Spleen (tissue), 11 donors: ENCODE data around the gene TUBA8. TPM values are rescaled to one million over a fixed set of nuclear protein-coding genes. Genes with fewer than 3 reads are reported as not detected.
A peak's percentile ranks its signal among the peaks of the same experiment; 100 is the strongest.

Experiments used
- DNase-seq: peaks from one replicate; pipeline ENCODE4 v3.0.0-alpha.2; 2020
- H3K27ac ChIP-seq, 8 donors: fragments of 200-600 bp; sonication (generic) in 7 of 8; 1 replicate in 4 of 8; 2 replicates in 4 of 8; pipeline versions ENCODE4 v1.5.0 to v1.8.0; 2016 to 2021; ENCODE audit warnings: inconsistent platforms in 4 of 8, mild to moderate bottlenecking in 4 of 8, moderate library complexity in 1 of 8
- H3K27me3 ChIP-seq, 7 donors: fragments of 200-600 bp; sonication (generic) in 6 of 7; replicated peaks in 1 of 7; 1 replicate in 4 of 7; 2 replicates in 3 of 7; pipeline versions ENCODE4 v1.5.0 to v1.8.0; 2016 to 2021; ENCODE audit warnings: inconsistent platforms in 3 of 7, mild to moderate bottlenecking in 1 of 7
- H3K36me3 ChIP-seq, 6 donors: fragments of 200-600 bp; sonication (generic) in 5 of 6; 1 replicate in 4 of 6; 2 replicates in 2 of 6; pipeline versions ENCODE4 v1.5.0 to v1.8.0; 2016 to 2021; ENCODE audit warnings: inconsistent platforms in 2 of 6
- H3K4me1 ChIP-seq, 6 donors: fragments of 200-600 bp; sonication (generic) in 5 of 6; 1 replicate in 3 of 6; 2 replicates in 3 of 6; pipeline versions ENCODE4 v1.5.0 to v1.8.0; 2016 to 2021; ENCODE audit warnings: inconsistent platforms in 3 of 6
- H3K4me3 ChIP-seq, 8 donors: fragments of 200-600 bp; sonication (generic) in 7 of 8; 1 replicate in 4 of 8; 2 replicates in 4 of 8; pipeline versions ENCODE4 v1.5.0 to v1.8.0; 2016 to 2021; ENCODE audit warnings: inconsistent platforms in 4 of 8, mild to moderate bottlenecking in 4 of 8, moderate library complexity in 2 of 8
- H3K9me3 ChIP-seq, 8 donors: fragments of 200-600 bp; sonication (generic) in 7 of 8; 1 replicate in 4 of 8; 2 replicates in 4 of 8; pipeline versions ENCODE4 v1.5.0 to v1.8.0; 2016 to 2021; ENCODE audit warnings: inconsistent platforms in 4 of 8
- POLR2A ChIP-seq, 3 donors: fragments of 450-650 bp; IDR thresholded peaks; one replicate each; pipeline ENCODE4 v1.5.1; 2017; ENCODE audit warnings: antibody characterized with exemption in 3 of 3, mild to moderate bottlenecking in 1 of 3
- POLR2AphosphoS5 ChIP-seq, 3 donors: sonication (generic); formaldehyde crosslinking; IDR thresholded peaks; one replicate each; pipeline ENCODE4 v1.5.1; 2017; ENCODE audit warnings: antibody characterized with exemption in 3 of 3
- WGBS, 5 donors: extraction: QIAGEN DNeasy Blood & Tissue Kit in 3 of 5; methylation state at CpG; one replicate each; pipeline versions ENCODE4 v1.1.5 to v1.1.7; 2013 to 2018; 5-methylcytosine and 5-hydroxymethylcytosine counted together
- intact Hi-C: fragments of 100-400 bp; cut with DNase I; formaldehyde crosslinking; loops from one replicate; pipeline ENCODE4 v1.15.0; 2023; ENCODE audit warnings: low total_unique reads
- polyA plus RNA-seq, 3 donors: library from polyadenylated mRNA; stranded (reverse); fragments of 200-250 nt; gene quantifications; one replicate each; pipeline ENCODE4 v1.2.1, GENCODE V29; 2013
- total RNA-seq, 7 donors: library from RNA; depleted of rRNA in 3 of 7; stranded (reverse); fragments of >200 nt in 3 of 7; fragmentation: NEBNext Ultra II Directional in 4 of 7; extraction: Animal tissue kit (Norgen Biotek cat#: 25700) in 4 of 7; gene quantifications; one replicate each; pipeline versions ENCODE4 v1.1.0 to v1.2.1, GENCODE V29; 2016 to 2021
- TF ChIP-seq, protein P1 (sequence below), 11 experiments: fragments of 200-600 bp in 7 of 11; fragments of 450-650 bp in 4 of 11; sonication (generic) in 4 of 11; IDR thresholded peaks in 8 of 11; conservative IDR thresholded peaks in 3 of 11; 1 replicate in 7 of 11; 2 replicates in 4 of 11; pipeline versions ENCODE4 v1.4.0 to v1.8.0; 2016 to 2021; ENCODE audit warnings: antibody characterized with exemption in 11 of 11, inconsistent platforms in 4 of 11, mild to moderate bottlenecking in 1 of 11
- donor health status: healthy with polysubstance abuse.
- donor health status: DM: no; HTN: no; CAD: no; lungs with moderate emphysema.
- donor health status: DM: no; HTN: no; CAD: no.
- donor health status: Bipolar disorder and iron deficiency.
- donor health status: healthy.
- donor health status: DM: no; HTN: no; CAD: no.
- donor health status: DM: yes; HTN: yes; CAD: no.

Gene TUBA8
- total and polyA plus RNA-seq, 10 donors: 2.2 to 5.7 (median 3.8) TPM

DNA sequence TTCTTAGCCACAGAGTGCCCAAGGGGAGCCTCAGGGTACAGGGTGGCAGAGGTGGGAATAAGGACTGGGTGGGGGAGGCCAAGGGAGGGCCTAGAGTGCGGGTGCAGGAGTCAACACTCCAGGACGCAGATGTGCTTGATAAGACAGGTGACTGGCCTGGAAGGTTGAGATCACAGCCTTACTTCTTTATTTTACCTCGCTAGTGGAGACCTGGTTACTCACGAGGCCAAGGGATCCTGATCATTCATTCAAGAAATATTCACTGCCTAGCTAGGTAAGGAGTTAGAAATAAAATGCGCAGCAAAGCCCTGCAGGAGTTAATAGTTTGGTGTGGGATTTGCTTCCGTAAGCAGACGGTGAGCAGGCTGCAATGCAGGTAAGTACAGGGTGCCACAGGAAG, 46.0 kb upstream of the TUBA8 start:
- H3K9me3 ChIP-seq: no peaks in the 10 kb centered on the region
- DNase-seq: peak; percentile 17
- no peak overlapping the region for H3K4me3 ChIP-seq
- H3K27ac ChIP-seq: no peak overlapping the region
- 90 to 96% (median 93%) methylated on average over 7 of the region's 7 CpGs for WGBS, 5 donors
- peaks cover 17 to 66% (median 50%) of the 10 kb centered on the region in 6 donors for H3K4me1 ChIP-seq
- H3K27me3 ChIP-seq: peaks cover 0 to 8% (median 0%) of the 10 kb centered on the region in 7 donors
- intact Hi-C loops: loop anchor here (10.0 kb wide), 1 partner anchor 60 kb away; no protein-coding TSS in a partner anchor
- no peaks in the 10 kb centered on the region for H3K36me3 ChIP-seq
- TF ChIP-seq POLR2A (IDR thresholded peaks at IDR 0.05): no peak
- no peak for TF ChIP-seq POLR2AphosphoS5 (IDR thresholded peaks at IDR 0.05)
- TF ChIP-seq, protein P1, sequence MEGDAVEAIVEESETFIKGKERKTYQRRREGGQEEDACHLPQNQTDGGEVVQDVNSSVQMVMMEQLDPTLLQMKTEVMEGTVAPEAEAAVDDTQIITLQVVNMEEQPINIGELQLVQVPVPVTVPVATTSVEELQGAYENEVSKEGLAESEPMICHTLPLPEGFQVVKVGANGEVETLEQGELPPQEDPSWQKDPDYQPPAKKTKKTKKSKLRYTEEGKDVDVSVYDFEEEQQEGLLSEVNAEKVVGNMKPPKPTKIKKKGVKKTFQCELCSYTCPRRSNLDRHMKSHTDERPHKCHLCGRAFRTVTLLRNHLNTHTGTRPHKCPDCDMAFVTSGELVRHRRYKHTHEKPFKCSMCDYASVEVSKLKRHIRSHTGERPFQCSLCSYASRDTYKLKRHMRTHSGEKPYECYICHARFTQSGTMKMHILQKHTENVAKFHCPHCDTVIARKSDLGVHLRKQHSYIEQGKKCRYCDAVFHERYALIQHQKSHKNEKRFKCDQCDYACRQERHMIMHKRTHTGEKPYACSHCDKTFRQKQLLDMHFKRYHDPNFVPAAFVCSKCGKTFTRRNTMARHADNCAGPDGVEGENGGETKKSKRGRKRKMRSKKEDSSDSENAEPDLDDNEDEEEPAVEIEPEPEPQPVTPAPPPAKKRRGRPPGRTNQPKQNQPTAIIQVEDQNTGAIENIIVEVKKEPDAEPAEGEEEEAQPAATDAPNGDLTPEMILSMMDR (IDR thresholded peaks at IDR 0.05 in 8 of 11, conservative IDR thresholded peaks at IDR 0.05 in 3 of 11): no peak

DNA sequence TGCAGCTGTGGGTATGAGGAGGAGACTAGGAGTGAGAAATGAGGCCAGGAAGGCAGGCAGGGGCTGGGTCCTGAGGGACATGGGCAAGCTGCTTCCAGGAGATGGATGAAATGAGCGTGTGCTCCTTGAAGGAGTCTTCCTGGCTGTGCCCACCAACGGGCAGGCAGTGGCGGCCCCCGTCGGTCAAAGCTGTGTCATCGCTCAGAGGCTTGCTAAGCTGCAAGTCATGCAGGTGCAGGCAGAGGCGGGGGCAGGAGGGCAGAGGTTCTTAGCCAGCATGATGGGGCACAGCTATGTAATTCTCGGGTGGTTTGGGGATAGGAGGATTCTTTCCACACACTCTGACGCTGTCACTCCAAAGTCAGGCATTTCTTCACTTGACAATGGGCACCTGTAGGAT, 45.4 kb upstream of the TUBA8 start:
- WGBS, 5 donors: 24 to 73% (median 49%) methylated on average over 6 to 9 of the region's 9 CpGs
- peaks cover 0 to 8% (median 0%) of the 10 kb centered on the region in 7 donors for H3K27me3 ChIP-seq
- no peak overlapping the region for H3K4me3 ChIP-seq
- peaks cover 17 to 63% (median 50%) of the 10 kb centered on the region in 6 donors for H3K4me1 ChIP-seq
- intact Hi-C loops: loop anchor here (10.0 kb wide), 1 partner anchor 60 kb away; no protein-coding TSS in a partner anchor
- no peaks in the 10 kb centered on the region for H3K9me3 ChIP-seq
- peak; percentile 77 for DNase-seq
- H3K27ac ChIP-seq: peak overlapping the region in 1 of 8 donors; percentile 71
- TF ChIP-seq, protein P1 (IDR thresholded peaks at IDR 0.05 in 8 of 11, conservative IDR thresholded peaks at IDR 0.05 in 3 of 11): peak in 1 of 11 experiments; percentile 11
- no peak for TF ChIP-seq POLR2A (IDR thresholded peaks at IDR 0.05)
- H3K36me3 ChIP-seq: no peaks in the 10 kb centered on the region

DNA sequence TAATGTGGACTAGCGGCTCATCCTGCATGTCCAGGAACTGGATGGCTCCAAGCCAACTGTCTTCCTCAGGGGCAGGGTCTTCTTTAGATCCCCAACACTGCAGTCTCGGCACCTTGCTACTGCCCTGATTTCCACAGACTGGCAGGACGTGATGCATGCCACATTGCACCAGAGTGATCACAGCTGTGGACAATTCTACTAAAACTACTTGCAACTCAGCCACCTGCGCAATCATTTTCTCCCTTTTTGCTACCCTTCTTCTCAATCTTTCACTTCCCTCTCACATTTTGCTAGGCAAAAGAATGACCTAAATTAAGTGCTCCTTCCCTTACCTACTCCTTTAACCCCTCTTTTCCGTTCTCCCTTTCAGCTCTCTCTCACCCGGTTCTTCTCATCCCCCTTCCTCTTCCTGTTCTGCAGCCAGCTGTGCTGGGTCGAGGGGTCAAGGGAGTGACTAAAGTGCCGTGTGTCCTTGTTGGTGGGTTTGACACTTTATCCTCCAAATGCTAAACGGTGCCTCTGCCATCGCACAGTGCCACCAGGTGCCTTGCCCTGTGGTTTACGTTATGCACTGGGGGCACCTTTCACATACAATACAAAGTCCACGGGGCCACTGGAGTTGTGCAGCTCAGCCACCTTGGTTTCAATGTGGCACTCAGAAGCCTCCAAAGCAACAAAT, 44.3 kb upstream of the TUBA8 start:
- DNase-seq: peak; percentile 68
- H3K4me1 ChIP-seq: peaks cover 17 to 66% (median 47%) of the 10 kb centered on the region in 6 donors
- 21 to 30% (median 27%) methylated on average over 11 to 12 of the region's 12 CpGs for WGBS, 5 donors
- no peaks in the 10 kb centered on the region for H3K36me3 ChIP-seq
- peaks cover 0 to 8% (median 0%) of the 10 kb centered on the region in 7 donors for H3K27me3 ChIP-seq
- peak overlapping the region in 1 of 8 donors; percentile 7 for H3K4me3 ChIP-seq
- no peaks in the 10 kb centered on the region for H3K9me3 ChIP-seq
- intact Hi-C loops: loop anchor here (10.0 kb wide), 1 partner anchor 62 kb away; no protein-coding TSS in a partner anchor
- TF ChIP-seq POLR2AphosphoS5 (IDR thresholded peaks at IDR 0.05): peak in 2 of 3 donors; percentile 37 to 39
- TF ChIP-seq, protein P1 (IDR thresholded peaks at IDR 0.05 in 8 of 11, conservative IDR thresholded peaks at IDR 0.05 in 3 of 11): no peak
- H3K27ac ChIP-seq: peak overlapping the region in 6 of 8 donors; percentile 29 to 71 (median 51)

DNA sequence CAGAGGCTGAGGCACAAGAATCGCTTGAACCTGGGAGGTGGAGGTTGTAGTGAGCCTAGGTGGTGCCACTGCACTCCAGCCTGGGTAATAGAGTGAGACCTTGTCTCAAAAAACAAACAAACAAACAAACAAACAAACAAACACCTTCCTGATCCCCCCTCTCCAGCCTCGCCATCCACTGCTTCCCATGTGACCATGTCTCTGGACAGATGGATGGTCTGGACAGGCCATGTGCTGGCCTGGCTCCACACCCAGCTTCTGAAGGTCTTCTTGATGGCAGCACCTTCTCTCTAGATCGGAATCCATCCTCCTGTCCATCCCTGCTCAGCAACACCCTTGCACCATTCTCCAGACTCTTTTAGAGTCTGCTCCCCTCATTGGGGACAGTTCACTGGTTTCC, 43.5 kb upstream of the TUBA8 start:
- Histone ChIP-seq H3K27ac (peak overlapping the region in 5 of 8 donors; percentile 42 to 71 (median 58)), H3K4me3 (no peak overlapping the region), H3K27me3 (peaks cover 0 to 8% (median 0%) of the 10 kb centered on the region in 7 donors), H3K4me1 (peaks cover 20 to 68% (median 47%) of the 10 kb centered on the region in 6 donors), H3K9me3 (no peaks in the 10 kb centered on the region), H3K36me3 (no peaks in the 10 kb centered on the region)
- DNase-seq: peak; percentile 47
- TF ChIP-seq, protein P1 (IDR thresholded peaks at IDR 0.05 in 8 of 11, conservative IDR thresholded peaks at IDR 0.05 in 3 of 11): no peak
- TF ChIP-seq POLR2AphosphoS5 (IDR thresholded peaks at IDR 0.05) (no peak), POLR2A (IDR thresholded peaks at IDR 0.05) (no peak)
- 85 to 96% (median 90%) methylated on average over 3 of the region's 3 CpGs for WGBS, 5 donors
- intact Hi-C loops: loop anchor here (10.0 kb wide), 1 partner anchor 62 kb away; no protein-coding TSS in a partner anchor
